OCI-LY7 (cell line): ENCODE data around the gene ZNF423. TPM values are rescaled to one million over a fixed set of nuclear protein-coding genes. Genes with fewer than 3 reads are reported as not detected.

Experiments
- BruUV-seq: library from RNA; stranded (reverse); fragments of 400-500 nt; replicated peaks from 2 replicates; lab custom pipeline; 2021; lab: Mats Ljungman, UMichigan
- CTCF ChIA-PET: fragments of 300-600 bp; sonication (Branson Sonifier 250); formaldehyde crosslinking; loops from one replicate; lab custom pipeline; 2022; ENCODE audit warnings: antibody characterized with exemption; ENCODE audit not compliant: unreplicated experiment; lab: Charles Lee
- POLR2A ChIA-PET: fragments of 300-600 bp; sonication (Branson Sonifier 250); formaldehyde crosslinking; loops from one replicate; lab custom pipeline; 2022; ENCODE audit warnings: antibody characterized with exemption; lab: Charles Lee
- DNase-seq: peaks from one replicate; pipeline ENCODE4 v3.0.0-alpha.2; 2015; ENCODE audit warnings: low spot score
- H2AFZ ChIP-seq: fragments of 200-600 bp; sonication (generic), shearing (Covaris generic); 2 replicates; pipeline ENCODE4 v1.6.1; 2014; ENCODE audit warnings: mild to moderate bottlenecking, antibody characterized with exemption, low read length, moderate library complexity
- H3K27ac ChIP-seq: fragments of 200-600 bp; sonication (generic); 2 replicates; pipeline ENCODE4 v1.5.1; 2014; ENCODE audit warnings: mixed run types, low read depth, mild to moderate bottlenecking, moderate library complexity, low read length, inconsistent platforms; ENCODE audit not compliant: poor library complexity, severe bottlenecking
- H3K36me3 ChIP-seq: fragments of 200-600 bp; sonication (generic); 2 replicates; pipeline ENCODE4 v1.6.1; 2014; ENCODE audit warnings: mild to moderate bottlenecking, antibody characterized with exemption, low read length, moderate library complexity, mixed read lengths; ENCODE audit not compliant: insufficient read depth
- H3K4me1 ChIP-seq: fragments of 200-600 bp; sonication (generic); 2 replicates; pipeline ENCODE4 v1.5.1; 2014; ENCODE audit warnings: mild to moderate bottlenecking, low read length; ENCODE audit not compliant: insufficient read depth, poor library complexity, severe bottlenecking
- H3K4me2 ChIP-seq: fragments of 200-600 bp; sonication (generic); 2 replicates; pipeline ENCODE4 v1.6.1; 2014; ENCODE audit warnings: mild to moderate bottlenecking, low read length
- H3K4me3 ChIP-seq: fragments of 200-600 bp; sonication (generic); 2 replicates; pipeline ENCODE4 v1.5.1; 2014; ENCODE audit warnings: mild to moderate bottlenecking, low read depth, low read length; ENCODE audit not compliant: poor library complexity, severe bottlenecking
- H3K79me2 ChIP-seq: fragments of 200-600 bp; sonication (generic); 2 replicates; pipeline ENCODE4 v1.6.1; 2016; ENCODE audit warnings: low read depth, mild to moderate bottlenecking, low read length, moderate library complexity, mixed read lengths; ENCODE audit not compliant: insufficient read depth
- H3K9me2 ChIP-seq: fragments of 200-600 bp; sonication (generic); 2 replicates; pipeline ENCODE4 v1.6.1; 2016; ENCODE audit warnings: mild to moderate bottlenecking, low read length, mixed read lengths; ENCODE audit not compliant: insufficient read depth
- H3K9me3 ChIP-seq: fragments of 200-600 bp; sonication (generic); 2 replicates; pipeline ENCODE4 v1.6.1; 2014; ENCODE audit warnings: mild to moderate bottlenecking, mixed run types, low read length, mixed read lengths
- H4K20me1 ChIP-seq: fragments of 200-600 bp; sonication (generic); 2 replicates; pipeline ENCODE4 v1.6.1; 2014; ENCODE audit warnings: mild to moderate bottlenecking, antibody characterized with exemption, low read length, moderate library complexity, mixed read lengths; ENCODE audit not compliant: insufficient read depth
- CTCF ChIP-seq: fragments of 200-600 bp; sonication (generic); conservative IDR thresholded peaks from 2 replicates; pipeline ENCODE4 v1.5.1; 2014; ENCODE audit warnings: mild to moderate bottlenecking, antibody characterized with exemption, low read length, moderate library complexity, mixed read lengths
- EZH2phosphoT487 ChIP-seq: fragments of 200-600 bp; sonication (generic); IDR thresholded peaks from 2 replicates; pipeline ENCODE4 v1.6.1; 2018; ENCODE audit warnings: low read depth, borderline replicate concordance, mild to moderate bottlenecking, mixed run types, antibody characterized with exemption, low read length, moderate library complexity, mixed read lengths
- intact Hi-C: fragments of 100-400 bp; cut with micrococcal nuclease; formaldehyde crosslinking; loops from one replicate; pipeline ENCODE4 v1.10.0; 2022; ENCODE audit not compliant: unreplicated experiment
- total RNA-seq, 2 experiments: library from RNA; depleted of rRNA in 1 of 2; stranded (reverse); fragments of >200 nt in 1 of 2; shearing (Covaris generic) in 1 of 2; gene quantifications; 2 replicates each; pipeline ENCODE4 v1.2.3, GENCODE V29; 2014 to 2022

The ZNF423 gene
- total RNA-seq, 2 experiments from 2014 or later: 0.09 to 0.13 TPM

GRCh38 chr16:49739381-49739780 is 116.5 kb downstream of the ZNF423 start:
- POLR2A ChIA-PET: no interaction called here
- DNase-seq: no peak
- H3K9me3 ChIP-seq: no peaks in the 10 kb centered on the region
- no peaks in the 10 kb centered on the region for H3K9me2 ChIP-seq
- intact Hi-C loops: no loop called here
- H3K27ac ChIP-seq: no peak overlapping the region
- H3K4me3 ChIP-seq: no peak overlapping the region
- H4K20me1 ChIP-seq: no peaks in the 10 kb centered on the region
- BruUV-seq: no TSS peak
- H3K36me3 ChIP-seq: no peaks in the 10 kb centered on the region
- no peak overlapping the region for H3K4me2 ChIP-seq
- no peaks in the 10 kb centered on the region for H3K79me2 ChIP-seq
- H3K4me1 ChIP-seq: no peaks in the 10 kb centered on the region
- CTCF ChIA-PET: no interaction called here
- H2AFZ ChIP-seq: no peak overlapping the region
- TF ChIP-seq EZH2phosphoT487 (no peak), CTCF (no peak)

GRCh38 chr16:49738832-49739231 is 117.1 kb downstream of the ZNF423 start:
- H3K4me3 ChIP-seq: no peak overlapping the region

More at GRCh38 chr16:49738832-49739231, 117.1 kb downstream of the ZNF423 start:
- H3K9me2 ChIP-seq: no peaks in the 10 kb centered on the region
- ChIA-PET POLR2A (no interaction called here), CTCF (no interaction called here)
- H2AFZ ChIP-seq: no peak overlapping the region
- no peak for TF ChIP-seq EZH2phosphoT487
- TF ChIP-seq CTCF: no peak
- H3K36me3 ChIP-seq: no peaks in the 10 kb centered on the region
- no peaks in the 10 kb centered on the region for H3K9me3 ChIP-seq
- no peaks in the 10 kb centered on the region for H4K20me1 ChIP-seq
- H3K4me2 ChIP-seq: no peak overlapping the region
- no peak overlapping the region for H3K27ac ChIP-seq
- DNase-seq: no peak
- intact Hi-C loops: no loop called here
- no peaks in the 10 kb centered on the region for H3K4me1 ChIP-seq
- BruUV-seq: no TSS peak
- no peaks in the 10 kb centered on the region for H3K79me2 ChIP-seq
